HG03354 (cell line): Measurements from ENCODE around the gene CATSPER4.

Experiments used
- ATAC-seq: cut with Tn5 transposase; IDR thresholded peaks from one replicate; pipeline ENCODE4 v1.9.1; 2021; ENCODE audit warnings: mild to moderate bottlenecking; ENCODE audit not compliant: unreplicated experiment, poor library complexity, severe bottlenecking

The CATSPER4 gene

DNA sequence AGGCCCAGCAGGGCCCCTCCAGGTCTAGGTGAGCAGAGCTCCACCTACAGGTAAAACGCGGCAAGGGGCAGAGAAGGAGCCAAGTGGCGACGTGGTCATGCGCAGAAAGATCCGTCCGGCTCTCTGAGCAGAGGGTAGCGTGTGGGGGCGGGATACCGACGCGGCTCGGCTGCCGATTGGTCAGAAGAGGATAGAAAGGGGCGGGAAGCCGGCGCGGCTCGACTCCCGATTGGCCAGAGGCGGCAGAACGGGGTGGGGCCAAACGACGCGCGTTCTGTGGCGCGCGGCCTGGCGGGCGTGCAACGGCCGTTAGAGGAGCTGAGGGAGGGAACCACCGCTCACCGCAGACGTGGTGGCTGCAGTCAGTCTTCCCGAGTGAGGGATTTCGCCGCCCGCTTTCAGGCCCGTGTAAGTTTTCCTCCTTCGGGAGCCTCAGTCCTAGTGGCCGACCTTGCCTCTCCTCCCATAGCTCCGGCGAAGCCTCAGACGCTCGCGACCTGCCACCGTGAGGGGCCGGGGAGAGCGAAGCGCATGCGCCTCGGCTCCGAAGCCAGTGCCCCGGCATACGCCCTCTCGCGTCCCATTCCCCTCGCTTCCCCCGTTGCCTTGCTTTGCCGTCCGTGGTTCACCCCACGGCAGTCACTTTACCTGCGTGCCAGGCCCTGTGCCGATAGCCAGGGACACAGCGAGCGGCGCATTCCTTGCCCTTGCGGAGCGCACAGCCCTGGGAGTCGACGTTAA, 43.7 kb downstream of the CATSPER4 start, which contains the start of gene CEP85:
Gene CEP85 (plus strand): TSS at position 298 of the 741 bp plus-strand sequence. CDS start 5,584 bp downstream, outside the sequence.
- peak; percentile 91 for ATAC-seq

DNA sequence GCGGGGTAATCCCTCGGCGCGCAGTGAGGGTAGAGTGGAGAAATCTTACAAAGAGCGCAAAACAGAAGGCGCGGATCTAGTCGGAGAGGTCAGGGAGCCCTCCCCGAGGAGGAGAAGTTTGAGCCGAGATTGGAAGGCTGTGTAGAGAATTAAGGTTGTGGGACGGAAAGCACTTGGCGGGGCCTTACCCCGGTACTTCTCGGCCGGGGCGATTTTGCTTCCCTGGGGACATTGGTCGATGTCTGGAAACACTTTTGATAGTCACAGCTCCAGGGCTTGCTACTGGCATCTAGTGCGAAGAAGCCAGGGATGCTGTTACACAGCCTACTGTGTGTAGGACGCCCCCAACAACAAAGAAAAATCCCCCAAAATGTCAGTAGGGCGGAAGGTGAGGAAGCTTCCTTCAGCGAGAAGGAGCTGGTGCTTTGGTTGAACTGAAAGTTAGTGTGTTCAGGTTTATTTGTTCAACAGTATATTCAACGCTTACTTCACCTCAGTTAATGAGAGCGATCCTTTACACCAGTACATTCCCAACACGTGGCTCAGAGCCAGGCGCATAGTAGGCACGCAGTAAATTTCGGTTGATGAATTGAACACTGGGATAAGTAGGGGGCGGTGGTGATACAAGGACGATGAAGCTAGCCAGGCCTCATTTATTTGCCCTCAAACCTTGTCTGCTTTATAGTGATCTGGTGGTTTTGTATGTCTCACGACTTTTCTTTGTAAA, 44.4 kb downstream of the CATSPER4 start:
- ATAC-seq: no peak

DNA sequence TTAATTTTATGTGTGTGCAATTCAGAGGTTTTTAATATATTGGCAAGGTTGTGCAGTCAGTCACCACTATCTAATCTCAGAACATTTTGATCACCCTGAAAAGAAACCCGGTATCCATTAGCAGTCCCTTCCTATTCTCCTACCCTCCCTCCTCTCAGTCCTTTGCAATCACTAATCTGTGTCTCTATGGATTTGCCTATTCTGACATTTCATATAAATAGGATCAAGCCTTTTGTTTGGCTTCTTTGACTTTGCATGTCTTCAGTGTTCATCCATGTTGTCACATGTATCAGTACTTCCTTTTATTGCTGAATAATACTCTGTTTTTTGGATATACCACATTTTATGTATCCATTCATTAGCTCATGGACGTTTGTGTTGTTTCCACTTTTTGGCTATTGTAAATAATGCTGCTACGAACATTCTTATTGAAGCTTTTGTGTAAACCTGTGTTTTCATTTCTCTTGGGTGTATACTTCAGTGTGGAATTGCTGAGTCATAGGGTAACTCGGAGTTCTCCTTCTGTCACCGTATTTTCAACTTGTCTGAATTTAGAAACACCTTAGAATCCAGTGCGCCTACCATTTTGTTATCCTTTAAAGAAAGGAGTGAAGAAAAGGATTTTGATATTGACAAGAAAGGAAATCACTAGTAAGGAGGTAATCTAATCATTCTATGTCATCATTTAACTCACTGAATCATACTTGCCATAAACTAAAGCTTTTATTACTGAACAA, 47.0 kb downstream of the CATSPER4 start:
- ATAC-seq: no peak

DNA sequence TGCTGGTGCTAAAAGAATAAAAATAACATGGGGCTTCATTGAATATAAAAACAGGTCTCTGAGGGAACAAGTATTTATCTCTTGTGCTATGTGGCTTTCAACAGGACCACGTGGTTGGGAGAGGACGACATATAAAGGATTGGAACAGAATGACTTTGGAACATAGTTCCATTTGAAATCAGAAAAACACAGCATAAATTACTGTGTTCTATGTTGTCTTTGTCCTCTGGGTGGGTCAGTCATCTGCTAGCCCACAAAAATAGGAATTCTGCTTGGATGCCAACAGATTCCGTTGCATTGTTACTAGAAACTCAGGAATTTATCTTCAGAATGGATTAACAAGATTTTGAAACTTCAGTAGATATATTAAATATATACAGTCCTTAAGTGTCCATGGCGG, 49.5 kb downstream of the CATSPER4 start:
- no peak for ATAC-seq
